Adrenal gland (tissue), 12 donors: ENCODE measurements around the gene PRKCH. TPM values are rescaled to one million over a fixed set of nuclear protein-coding genes. Genes with fewer than 3 reads are reported as not detected.

ENCODE experiments used
- DNase-seq, 7 donors: peaks; one replicate each; pipeline ENCODE4 v3.0.0-alpha.2; 2019 to 2020
- H3K27ac ChIP-seq, 5 donors: fragments of 200-600 bp; sonication (generic) in 4 of 5; 1 replicate in 3 of 5; 2 replicates in 2 of 5; pipeline versions ENCODE4 v1.5.1 to v1.8.0; 2016 to 2020; ENCODE audit warnings: mild to moderate bottlenecking in 1 of 5
- H3K27me3 ChIP-seq: fragments of 200-600 bp; 2 replicates; pipeline ENCODE4 v1.8.0; 2021
- H3K36me3 ChIP-seq, 2 donors: fragments of 200-600 bp; replicated peaks in 1 of 2; 1 replicate in 1 of 2; 2 replicates in 1 of 2; pipeline versions ENCODE4 v1.5.1 to v1.8.0; 2018 to 2022
- H3K4me1 ChIP-seq, 2 donors: fragments of 200-600 bp; replicated peaks in 1 of 2; 1 replicate in 1 of 2; 2 replicates in 1 of 2; pipeline versions ENCODE4 v1.5.1 to v1.8.0; 2018 to 2021
- H3K4me3 ChIP-seq, 4 donors: fragments of 200-600 bp; sonication (generic) in 3 of 4; one replicate each; pipeline ENCODE4 v1.5.1; 2016 to 2018
- H3K9me3 ChIP-seq, 3 donors: fragments of 200-600 bp; sonication (generic) in 1 of 3; replicated peaks in 1 of 3; 1 replicate in 2 of 3; 2 replicates in 1 of 3; pipeline versions ENCODE4 v1.5.1 to v1.8.0; 2016 to 2021
- POLR2A ChIP-seq, 2 donors: fragments of 450-650 bp; IDR thresholded peaks; one replicate each; pipeline ENCODE4 v1.6.1; 2017; ENCODE audit warnings: antibody characterized with exemption in 2 of 2, mild to moderate bottlenecking in 2 of 2, moderate library complexity in 1 of 2
- WGBS, 4 donors: extraction: QIAGEN DNeasy Blood & Tissue Kit in 2 of 4; methylation state at CpG; one replicate each; pipeline versions ENCODE4 v1.1.5 to v1.1.7; 2013 to 2017; 5-methylcytosine and 5-hydroxymethylcytosine counted together
- intact Hi-C, 2 donors: fragments of 100-400 bp; cut with DNase I; formaldehyde crosslinking; loops; one replicate each; pipeline versions ENCODE4 v1.14.1 to v1.15.0; 2022 to 2023
- polyA plus RNA-seq, 3 donors: library from polyadenylated mRNA; stranded (reverse); fragments of 200-250 nt in 2 of 3; fragments of 350-450 nt in 1 of 3; fragmentation: Illumina TruSeq in 1 of 3; extraction: RNeasy Lipid Tissue Mini Kit (QIAGEN cat#74804) in 1 of 3; gene quantifications; one replicate each; pipeline ENCODE4 v1.2.3, GENCODE V29; 2013 to 2014
- total RNA-seq, 9 donors: library from RNA; depleted of rRNA in 4 of 9; stranded (reverse); fragments of >200 nt in 4 of 9; fragments of 120-200 nt in 1 of 9; fragmentation: NEBNext Ultra II Directional in 1 of 9; extraction: Animal tissue kit (Norgen Biotek cat#: 25700) in 1 of 9; gene quantifications; one replicate each; pipeline versions ENCODE4 v1.1.0 to v1.2.4, GENCODE V29; 2013 to 2023
- TF ChIP-seq, protein P1 (sequence below), 6 experiments: fragments of 450-650 bp in 4 of 6; fragments of 200-600 bp in 2 of 6; sonication (generic) in 1 of 6; IDR thresholded peaks; 1 replicate in 5 of 6; 2 replicates in 1 of 6; pipeline versions ENCODE4 v1.5.1 to v1.8.0; 2016 to 2021; ENCODE audit warnings: antibody characterized with exemption in 6 of 6, mild to moderate bottlenecking in 2 of 6, moderate library complexity in 1 of 6
- donor health status: healthy with polysubstance abuse.
- donor health status: Bipolar disorder and iron deficiency.
- donor health status: DM: yes; HTN: yes; CAD: no.
- donor health status: DM: no; HTN: no; CAD: no.
- donor health status: DM: no; HTN: no; CAD: no.
- donor health status: DM: yes; HTN: yes; CAD: no.

PRKCH gene
- total and polyA plus RNA-seq, 12 donors = 7.8 to 28.1 (median 17.0) TPM

DNA sequence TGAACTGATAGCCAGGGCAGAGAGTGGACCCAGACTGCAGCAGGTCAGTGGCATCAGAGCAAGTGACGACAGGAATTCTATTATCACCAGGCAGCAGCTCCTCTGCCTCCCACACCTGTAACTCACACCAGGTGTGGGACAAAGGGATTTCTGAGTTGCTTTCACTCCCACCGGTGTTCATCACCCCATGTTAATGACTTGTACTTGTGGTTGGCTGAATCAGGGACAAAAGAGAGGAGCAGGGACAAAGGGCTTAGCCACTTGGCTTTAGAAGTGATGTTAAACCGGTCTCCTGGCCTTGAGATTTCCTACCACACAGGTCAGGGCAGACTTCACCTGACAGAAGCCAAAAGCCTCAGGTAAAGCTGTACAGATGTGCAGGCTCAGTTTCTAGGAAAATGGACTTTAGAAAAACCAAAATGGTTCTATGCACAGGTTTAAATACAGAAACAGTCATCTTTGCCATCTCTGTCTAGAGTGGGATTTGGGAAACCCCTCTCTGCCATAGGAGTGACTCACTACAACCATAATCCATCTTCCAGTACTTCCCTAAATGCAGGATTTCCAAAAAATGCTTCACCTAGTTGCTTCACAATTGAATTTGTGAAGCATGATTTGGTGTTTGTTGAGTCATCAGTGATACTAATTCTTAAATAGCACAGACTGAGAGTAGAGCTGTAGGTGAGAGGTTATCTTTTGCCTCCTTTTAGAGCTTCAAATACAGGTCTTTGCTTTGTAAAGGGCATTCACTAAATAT lies 158.5 kb downstream of the PRKCH start:
- no peak for DNase-seq
- 76 to 82% (median 78%) methylated on average over 3 of the region's 3 CpGs for WGBS, 4 donors
- Histone ChIP-seq H3K4me1 (peaks cover 30 to 53% of the 10 kb centered on the region in 2 donors), H3K4me3 (no peak overlapping the region), H3K36me3 (no peaks in the 10 kb centered on the region), H3K9me3 (no peaks in the 10 kb centered on the region), H3K27me3 (no peaks in the 10 kb centered on the region), H3K27ac (peak overlapping the region in 2 of 5 donors; percentile 95)
- TF ChIP-seq POLR2A (IDR thresholded peaks at IDR 0.05) = no peak
- TF ChIP-seq, protein P1, sequence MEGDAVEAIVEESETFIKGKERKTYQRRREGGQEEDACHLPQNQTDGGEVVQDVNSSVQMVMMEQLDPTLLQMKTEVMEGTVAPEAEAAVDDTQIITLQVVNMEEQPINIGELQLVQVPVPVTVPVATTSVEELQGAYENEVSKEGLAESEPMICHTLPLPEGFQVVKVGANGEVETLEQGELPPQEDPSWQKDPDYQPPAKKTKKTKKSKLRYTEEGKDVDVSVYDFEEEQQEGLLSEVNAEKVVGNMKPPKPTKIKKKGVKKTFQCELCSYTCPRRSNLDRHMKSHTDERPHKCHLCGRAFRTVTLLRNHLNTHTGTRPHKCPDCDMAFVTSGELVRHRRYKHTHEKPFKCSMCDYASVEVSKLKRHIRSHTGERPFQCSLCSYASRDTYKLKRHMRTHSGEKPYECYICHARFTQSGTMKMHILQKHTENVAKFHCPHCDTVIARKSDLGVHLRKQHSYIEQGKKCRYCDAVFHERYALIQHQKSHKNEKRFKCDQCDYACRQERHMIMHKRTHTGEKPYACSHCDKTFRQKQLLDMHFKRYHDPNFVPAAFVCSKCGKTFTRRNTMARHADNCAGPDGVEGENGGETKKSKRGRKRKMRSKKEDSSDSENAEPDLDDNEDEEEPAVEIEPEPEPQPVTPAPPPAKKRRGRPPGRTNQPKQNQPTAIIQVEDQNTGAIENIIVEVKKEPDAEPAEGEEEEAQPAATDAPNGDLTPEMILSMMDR (IDR thresholded peaks at IDR 0.05) = no peak
- intact Hi-C loops = loop anchor here (10.0 kb wide), 2 partner anchors 75 to 215 kb away; partner anchors contain the start of gene HIF1A (in 2 of the 2)

DNA sequence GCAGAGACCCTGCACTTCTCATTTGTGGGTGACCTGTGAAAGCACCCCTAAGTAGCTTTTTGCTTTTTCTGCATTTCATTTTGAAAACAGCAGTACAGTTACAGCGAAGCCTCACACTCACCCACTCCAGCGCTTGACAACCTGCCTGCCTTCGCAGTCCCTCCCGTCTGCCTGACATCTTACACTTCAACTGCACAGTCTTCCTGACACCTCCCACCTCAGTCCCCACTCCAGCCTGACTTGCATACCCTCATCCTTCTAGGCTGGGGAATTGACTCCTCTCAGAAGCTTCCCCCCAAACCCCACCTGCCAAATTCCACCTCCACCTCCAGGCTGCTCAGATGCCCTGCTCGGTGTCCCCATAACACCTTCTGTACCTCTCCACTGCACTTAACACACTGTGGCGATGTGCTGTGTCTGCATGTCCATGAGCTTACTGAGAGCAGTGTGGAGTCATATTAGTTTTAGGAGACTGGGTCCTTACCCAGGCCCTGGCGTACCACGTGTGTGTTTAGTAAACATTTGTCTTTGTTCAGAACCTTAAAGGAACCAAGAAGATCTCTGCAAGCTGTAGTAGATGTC lies 159.4 kb downstream of the PRKCH start:
- no peaks in the 10 kb centered on the region for H3K27me3 ChIP-seq
- H3K4me1 ChIP-seq = peaks cover 30 to 48% of the 10 kb centered on the region in 2 donors
- no peaks in the 10 kb centered on the region for H3K36me3 ChIP-seq
- no peak for DNase-seq
- H3K27ac ChIP-seq = peak overlapping the region in 2 of 5 donors; percentile 95
- H3K9me3 ChIP-seq = no peaks in the 10 kb centered on the region
- 91 to 94% (median 93%) methylated on average over 8 of the region's 8 CpGs for WGBS, 4 donors
- H3K4me3 ChIP-seq = no peak overlapping the region
- TF ChIP-seq, protein P1 (IDR thresholded peaks at IDR 0.05) = no peak
- TF ChIP-seq POLR2A (IDR thresholded peaks at IDR 0.05) = no peak
- intact Hi-C loops = no loop called here

DNA sequence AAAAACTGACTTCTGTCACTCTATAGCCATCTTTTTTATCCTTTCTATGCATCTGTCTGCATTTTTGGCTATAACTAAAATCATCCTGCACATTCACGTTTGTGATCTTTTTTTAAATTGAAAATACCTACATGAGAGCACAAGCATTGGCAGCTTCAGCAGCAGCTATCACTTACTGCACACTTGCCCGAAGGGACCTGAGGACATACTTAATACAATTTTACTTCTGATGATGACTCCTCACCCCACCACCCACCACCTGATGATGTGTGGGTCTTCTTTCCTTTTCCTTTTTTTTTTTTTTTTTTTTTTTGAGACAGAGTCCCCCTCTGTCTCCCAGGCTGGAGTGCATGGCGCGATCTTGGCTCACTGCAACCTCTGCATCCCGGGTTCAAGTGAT lies 160.3 kb downstream of the PRKCH start:
- DNase-seq = no peak
- H3K27me3 ChIP-seq = no peaks in the 10 kb centered on the region
- intact Hi-C loops = no loop called here

More for the DNA sequence above, 160.3 kb downstream of the PRKCH start:
- Histone ChIP-seq H3K4me1 (peaks cover 24 to 39% of the 10 kb centered on the region in 2 donors), H3K9me3 (no peaks in the 10 kb centered on the region), H3K4me3 (no peak overlapping the region), H3K36me3 (no peaks in the 10 kb centered on the region), H3K27ac (no peak overlapping the region)
- no peak for TF ChIP-seq POLR2A (IDR thresholded peaks at IDR 0.05)
- TF ChIP-seq, protein P1 (IDR thresholded peaks at IDR 0.05) = no peak
- 88 to 94% (median 91%) methylated on average over 5 of the region's 5 CpGs for WGBS, 4 donors
